Right kidney (tissue), 1 donor: ENCODE results near the gene MYRIP.
"Not testable (repeated sequence)": the region's sequence is repeated elsewhere in the genome, so short reads cannot be mapped to it uniquely, and the experiment has no call there.

Experiments
- DNase-seq: peaks from one replicate; pipeline ENCODE4 v3.0.0-alpha.2; 2016

Gene MYRIP

DNA sequence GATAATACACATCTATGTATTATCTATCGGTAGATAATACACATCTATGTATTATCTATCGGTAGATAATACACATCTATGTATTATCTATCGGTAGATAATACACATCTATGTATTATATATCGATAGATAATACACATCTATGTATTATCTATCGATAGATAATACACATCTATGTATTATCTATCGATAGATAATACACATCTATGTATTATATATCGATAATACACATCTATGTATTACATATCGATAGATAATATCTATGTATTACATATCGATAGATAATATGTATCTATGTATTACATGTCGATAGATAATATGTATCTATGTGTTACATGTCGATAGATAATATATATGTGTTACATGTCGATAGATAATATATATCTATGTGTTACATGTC is 275.0 kb downstream of the MYRIP start:
- DNase-seq = not testable (repeated sequence)

DNA sequence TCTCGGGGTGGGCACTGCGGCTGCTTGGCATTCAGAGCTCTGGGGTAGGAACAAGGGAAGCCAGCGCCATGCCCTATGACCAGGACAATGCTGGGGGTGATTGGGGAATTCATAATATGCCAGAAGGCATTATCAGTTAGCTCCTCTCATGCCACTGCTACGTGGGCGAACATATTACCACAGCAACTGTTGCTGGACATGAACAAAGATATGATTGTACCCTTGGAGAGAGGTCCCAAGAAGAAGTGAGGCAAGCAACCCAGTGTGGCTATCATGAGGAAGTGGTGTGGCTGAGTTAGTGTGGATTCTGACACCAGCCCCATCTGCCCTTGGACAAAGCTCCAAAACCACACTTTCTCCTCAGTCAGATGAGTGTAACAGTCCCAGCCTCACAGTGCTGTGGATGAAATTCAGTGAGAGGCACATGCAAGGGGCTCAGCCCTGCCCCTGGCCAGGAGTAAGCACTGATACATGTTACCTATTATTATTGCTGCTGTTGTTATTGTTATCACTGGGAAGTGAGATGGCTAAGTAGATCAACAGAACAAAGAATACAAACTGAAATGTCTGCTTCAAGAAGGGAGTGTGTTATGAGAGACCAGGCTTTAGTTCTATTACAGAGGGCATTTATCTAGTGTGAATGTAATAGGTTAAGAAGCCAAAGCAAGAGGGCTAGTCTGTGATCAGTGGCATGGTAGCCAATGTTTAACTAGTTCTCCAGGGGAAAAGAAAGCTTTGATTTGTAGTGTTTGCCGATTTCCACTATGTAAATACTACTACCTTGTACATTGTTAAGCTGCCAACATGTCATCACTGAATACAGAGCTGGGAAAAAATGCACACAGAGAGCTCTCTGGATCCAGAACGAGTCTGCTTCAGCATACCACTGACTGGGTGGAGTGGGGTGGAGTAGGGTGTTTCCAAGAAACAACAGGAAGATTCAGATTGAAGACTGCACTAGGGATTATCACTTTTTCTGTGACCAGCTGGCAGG is 277.8 kb downstream of the MYRIP start:
- no peak for DNase-seq

DNA sequence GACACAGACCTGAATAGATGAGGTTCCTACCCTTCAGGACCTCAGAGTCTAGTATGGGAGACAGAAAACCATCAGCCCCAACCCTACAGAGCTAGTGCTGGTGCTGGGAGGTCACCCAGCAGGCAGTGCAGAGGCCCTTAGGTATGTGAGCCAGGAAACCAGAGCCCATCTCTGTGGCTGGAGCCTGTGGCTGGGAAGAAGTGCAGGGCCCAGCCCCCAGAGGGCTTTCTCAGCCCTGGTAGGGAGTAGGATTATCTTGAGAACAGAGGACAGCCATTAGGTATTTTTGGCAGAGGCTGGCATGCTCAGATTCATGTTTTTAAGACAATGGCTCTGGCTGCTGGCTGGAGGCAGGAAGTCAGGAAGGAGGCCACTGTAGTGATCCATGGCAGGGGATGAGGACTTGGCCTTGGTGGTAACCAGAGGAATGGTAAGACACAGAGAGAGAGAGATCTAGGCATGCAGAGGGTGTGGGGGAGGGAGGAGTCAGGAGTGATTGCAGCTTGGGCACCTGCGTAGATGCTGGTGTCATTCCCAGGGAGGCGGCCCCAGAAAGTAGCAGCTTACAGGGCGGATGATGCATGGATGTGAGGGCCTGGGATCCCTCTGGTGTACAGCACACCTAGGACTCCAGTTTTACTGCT is 279.2 kb downstream of the MYRIP start:
- no peak for DNase-seq

DNA sequence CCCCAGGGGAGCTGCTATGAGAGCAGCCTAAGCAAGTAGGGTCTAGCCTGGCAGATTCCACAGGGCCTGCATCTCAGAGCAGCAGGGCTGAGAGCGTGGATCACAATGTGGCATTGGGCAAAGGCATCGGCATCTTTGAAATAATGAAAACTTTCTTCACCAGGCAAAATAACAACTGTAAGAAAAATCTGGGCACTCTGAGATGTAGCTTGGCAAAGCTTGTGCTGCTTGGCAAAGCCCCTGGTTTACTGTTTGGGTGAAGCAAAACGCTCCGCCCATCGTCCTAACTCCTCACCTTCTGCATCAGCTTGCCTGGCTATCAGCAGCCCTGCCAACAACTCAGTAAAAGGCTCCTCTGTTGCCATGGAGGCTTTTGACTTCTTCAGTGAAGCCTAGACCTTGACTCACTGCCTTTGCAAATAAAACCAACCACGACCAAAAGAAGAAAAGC is 287.3 kb downstream of the MYRIP start:
- no peak for DNase-seq

DNA sequence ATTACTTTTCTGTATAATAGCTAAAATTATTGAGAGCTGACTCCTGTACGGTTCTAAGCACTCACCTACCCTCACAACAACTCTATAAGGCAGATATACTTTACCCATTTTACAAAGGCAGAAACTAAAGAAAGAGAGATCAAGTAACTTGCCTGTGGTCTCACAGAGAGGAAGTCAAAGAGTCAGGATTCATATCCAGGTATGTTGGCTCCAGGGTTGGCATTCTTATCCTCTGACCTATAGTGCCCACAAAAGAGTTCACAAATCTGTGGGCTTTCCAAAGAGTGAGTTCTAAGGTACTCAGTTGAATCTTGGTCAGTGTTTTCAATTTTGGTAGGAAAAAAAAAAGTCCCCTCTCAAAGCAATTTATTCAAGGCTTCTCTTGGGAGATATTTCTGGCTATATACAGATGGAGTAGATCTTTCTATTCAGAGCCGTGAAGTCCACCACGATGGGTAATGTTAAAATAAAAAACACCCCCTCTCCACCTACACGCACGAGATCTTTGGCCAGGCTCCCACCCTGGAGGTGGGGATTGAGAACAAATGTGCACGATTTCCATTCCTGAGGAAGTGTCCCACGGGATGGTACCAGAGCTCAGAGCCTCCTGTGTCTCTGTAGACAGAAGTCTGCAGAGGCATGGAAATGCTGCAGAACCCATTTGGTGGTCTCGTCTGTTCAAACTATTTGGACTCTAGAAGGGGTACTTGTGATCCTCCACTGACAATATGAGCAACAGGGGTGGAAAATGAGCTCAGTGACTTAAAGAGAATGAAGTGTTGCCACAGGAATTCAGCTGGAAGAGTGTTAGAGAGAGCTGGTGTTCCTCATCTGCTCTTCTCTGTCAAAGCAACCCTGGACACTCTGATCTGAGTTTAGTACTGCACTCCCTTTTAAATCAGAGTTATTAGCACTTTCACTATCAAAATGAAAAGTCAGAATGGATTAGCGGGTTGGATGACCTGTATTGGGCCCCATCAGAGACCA is 288.0 kb downstream of the MYRIP start:
- no peak for DNase-seq

DNA sequence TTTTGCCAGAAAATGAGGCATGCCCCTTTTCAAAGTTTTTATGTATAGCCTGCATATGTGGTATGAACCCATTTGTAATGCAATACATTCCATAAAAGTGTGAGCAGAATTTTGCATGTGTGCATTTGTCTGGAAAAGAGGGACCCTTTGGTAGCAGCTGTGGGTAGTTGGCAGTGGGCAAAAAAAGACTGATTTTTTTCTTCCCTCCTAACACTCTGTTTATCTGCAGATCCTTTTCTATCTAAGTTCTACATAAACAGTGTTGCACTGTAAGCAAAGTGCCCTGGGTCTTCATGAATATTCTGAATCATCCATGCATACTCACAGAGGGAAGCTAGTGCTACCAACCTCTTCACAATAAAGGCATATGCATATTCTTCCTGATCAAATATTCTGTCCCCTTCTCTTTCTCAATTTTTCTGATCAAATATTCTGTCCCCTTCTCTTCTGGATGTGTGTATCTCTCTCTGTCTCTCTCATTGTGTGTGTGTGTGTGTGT is 288.9 kb downstream of the MYRIP start:
- no peak for DNase-seq

DNA sequence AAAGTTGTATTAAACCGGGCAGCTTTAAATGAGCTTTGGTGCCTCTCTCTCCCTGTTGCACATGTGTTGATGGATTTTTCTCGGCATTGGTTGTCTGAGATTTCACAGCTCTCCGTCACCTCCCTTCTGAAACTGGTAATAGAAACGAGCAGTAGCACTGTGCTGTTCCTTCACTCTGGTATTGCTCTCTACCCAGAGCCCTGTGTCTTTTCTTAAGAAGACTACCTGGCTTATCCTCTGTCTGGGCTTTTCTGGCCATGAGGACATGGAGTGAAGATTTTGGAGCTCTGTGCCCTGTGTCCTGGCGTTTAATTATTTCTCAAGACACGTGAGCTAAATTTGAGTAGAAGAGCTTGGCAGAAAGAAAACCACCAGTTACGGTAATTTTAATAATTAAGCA is 290.5 kb downstream of the MYRIP start:
- DNase-seq = no peak

DNA sequence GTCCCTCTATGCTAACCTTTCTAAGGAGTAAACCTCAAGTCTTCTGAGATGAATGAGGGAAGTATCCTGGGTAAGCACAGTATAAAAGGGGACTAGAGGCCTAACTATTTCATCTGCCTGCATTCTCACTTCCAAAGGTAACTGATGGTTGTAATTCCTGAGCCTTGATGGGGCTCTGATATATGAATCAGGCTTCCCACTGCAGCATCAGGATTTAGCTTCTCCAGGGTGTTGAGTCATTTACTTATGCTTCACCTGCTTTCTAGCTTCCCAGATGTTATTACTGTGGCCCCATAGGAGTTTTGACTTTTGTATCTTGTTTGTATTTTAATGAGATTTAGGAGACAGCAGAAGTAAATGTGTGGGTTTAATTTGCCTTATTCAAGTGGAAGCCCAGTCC is 292.8 kb downstream of the MYRIP start:
- no peak for DNase-seq

DNA sequence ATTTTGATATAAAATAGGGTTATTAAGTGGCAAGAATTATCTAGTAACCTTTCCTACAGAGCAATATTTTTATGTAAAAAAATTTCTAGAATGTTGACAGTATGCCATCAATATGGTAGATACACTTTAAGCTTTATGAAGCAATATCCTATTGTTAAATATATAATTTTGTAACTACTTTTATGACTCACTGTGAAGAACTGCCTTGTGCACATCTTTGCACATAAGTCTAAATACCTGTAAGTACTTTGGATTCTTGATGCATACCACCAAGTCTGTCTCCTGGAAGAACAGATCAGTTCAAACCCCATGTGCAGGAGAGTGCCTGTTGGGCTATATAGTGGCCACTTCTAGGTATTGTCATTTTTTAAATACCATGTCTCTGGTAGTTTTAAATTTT is 294.4 kb downstream of the MYRIP start:
- no peak for DNase-seq

DNA sequence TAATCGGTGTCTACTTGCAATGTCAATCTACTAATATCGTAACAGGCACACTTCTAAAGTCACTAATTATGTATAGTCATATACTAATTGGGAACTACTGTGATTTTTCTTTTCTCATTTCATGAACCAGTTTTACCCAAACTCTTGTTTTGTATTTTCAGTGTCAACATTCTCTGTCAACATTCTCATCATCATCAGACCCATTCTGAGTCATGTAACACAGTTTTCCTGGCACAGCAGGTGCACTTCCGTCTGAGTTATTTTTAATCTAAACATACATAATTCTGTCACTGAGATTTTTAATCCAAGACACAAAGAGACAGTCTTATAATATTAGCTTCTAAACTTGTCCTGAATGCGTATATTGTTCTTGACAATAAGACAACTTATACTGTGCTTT is 295.0 kb downstream of the MYRIP start:
- DNase-seq = no peak

DNA sequence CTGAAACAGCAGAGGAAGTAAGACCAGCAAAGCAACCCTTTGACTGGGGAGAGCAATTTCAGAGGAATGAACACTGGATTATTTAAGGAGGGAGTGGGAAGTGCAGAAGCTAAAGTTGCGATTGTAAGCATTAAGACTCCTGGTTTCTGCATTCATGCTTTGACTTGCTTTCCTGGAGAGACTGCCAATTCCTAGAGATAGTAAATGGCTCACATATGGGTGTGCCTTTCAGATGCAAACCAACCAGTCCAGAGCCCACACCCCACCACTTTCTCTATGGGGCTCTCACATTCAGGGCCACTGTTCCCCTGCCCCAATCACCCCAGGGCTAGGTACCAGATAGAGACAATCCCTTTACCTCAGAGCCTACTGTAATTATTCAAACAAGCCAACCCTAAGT is 299.2 kb downstream of the MYRIP start:
- DNase-seq = no peak

DNA sequence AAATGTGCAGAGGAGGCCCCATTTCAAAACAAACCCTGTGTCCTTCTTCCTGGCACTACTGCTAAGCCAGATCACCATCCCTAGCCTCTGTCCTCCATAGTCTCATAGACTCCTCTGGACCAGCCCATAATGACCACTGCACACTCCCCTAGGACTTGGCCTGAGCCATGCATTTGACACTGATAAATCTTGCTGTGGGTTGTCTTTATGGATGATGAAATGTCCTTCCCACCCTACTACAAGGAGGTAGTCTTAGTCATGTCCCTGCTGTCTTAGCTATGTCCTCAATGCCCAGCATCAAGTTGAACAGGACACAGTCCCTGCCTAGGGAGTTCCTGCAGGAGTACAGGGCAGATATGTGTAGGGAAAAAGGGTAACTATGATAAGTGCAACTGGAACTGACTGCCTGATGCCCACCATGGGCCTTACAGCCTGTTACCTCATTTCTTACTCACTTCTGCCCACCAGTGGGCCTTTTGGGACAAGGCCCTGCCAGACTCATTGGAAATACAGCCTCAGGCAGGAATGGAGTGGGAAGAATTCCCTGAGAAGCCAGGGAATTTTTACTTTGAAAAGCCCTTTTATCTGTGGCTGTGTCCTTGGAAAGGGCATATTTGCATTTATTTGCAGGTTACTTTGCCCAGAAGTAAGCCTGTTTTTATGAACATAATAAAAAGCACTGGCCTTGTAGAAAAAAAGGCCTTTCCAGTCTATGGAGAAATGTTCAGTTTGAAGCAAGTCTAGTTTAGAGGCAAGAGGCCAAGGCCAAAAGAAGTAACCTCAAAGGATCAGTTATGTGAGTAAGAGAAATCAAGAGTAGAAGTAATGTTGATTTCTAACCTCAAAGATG is 300.5 kb downstream of the MYRIP start:
- no peak for DNase-seq

DNA sequence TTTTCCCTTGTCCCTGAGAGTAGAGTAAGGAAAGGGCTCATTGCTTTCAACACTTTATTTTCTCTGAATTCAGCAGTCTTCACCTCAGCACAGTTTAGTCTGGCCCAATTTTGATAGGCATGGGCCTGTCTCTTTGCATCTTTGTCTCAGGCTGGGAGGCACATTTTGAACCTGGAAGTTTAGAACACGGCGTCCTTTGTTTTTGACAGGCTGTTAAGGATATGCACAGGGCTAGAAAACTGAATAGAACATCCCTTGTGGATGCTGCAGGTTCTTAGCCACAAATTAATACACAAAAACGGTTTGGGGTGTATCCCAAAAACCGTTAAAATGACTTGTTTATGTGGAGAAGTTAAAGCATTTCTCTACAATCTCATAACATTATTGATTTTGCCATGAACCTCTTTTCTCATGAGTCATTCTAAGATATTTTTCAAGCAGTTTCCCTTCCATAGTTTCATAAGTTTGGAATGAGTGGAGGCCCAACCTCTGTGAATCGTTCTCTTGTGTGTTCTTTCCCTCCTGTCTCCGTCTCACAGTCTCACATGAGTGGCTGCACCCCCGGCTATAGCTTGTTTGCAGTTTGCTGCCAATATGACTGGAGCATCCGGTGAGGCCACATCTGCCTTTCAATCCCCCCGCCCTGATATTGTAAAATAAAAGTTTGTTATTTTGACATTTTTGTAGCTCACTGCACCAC is 307.2 kb downstream of the MYRIP start:
- DNase-seq = no peak

DNA sequence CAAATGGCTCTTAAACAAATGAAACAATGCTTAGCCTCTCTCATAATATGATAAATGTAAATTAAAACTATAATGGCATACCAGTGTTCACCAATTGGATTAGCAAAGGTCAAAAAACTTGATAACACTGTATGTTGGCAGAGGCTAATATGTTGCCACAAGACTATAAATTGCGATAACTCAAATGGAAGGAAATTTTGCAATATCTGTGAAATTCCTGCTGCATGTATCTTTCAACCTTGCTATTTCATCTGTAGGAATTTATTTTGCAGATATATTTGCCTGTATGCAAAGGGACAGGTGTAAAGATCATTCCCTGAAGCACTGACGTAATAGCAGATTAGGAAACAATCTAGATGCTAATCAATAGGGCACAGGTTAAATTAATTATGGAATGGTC is 308.7 kb downstream of the MYRIP start:
- no peak for DNase-seq

DNA sequence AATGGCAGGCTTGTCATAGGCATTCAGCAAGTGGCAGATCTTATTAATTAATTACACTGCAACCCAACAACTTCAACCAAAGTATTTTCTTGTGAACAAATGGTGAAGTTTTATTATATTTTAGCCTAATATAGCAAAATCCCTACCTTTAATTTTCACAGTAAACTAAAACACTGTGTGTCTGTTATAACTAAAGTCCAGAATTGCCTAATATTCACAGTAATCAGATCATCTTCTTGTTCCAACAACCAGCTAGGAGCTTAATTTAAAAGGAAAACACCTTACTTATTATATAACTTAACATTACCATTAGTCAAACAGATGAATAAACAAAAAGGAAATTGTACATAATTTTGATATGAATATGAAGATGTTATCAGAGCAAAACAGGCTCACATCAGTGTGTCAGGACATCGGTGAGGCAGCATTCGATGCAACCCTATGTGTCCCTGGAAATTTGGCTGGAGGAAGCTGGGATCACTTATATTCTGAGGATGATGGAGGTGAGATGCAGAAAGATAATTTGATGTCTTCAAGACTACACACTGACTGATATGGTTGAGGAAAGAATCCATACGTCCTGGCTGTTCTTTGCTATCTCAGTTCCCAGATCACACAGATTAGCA is 310.8 kb downstream of the MYRIP start:
- no peak for DNase-seq

DNA sequence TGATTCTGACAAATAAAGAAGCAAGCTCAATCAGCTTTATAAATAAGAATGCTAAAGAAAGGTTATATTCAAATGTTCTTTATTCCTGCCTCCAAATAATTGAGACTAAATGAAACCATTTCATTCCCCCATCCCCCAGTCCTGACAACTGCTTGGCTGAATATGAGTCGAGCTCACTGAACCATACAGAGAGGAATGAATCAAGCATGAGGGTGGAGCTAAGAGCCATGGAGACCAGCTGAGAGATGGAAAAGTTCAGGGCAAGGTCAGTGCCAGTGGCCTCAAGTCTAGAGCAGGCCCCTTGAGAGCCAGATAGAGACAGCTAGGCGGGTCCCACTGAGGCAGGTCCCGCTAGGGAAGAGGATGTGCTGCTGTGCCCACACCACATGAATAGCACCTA is 311.4 kb downstream of the MYRIP start:
- DNase-seq = peak; percentile 30

DNA sequence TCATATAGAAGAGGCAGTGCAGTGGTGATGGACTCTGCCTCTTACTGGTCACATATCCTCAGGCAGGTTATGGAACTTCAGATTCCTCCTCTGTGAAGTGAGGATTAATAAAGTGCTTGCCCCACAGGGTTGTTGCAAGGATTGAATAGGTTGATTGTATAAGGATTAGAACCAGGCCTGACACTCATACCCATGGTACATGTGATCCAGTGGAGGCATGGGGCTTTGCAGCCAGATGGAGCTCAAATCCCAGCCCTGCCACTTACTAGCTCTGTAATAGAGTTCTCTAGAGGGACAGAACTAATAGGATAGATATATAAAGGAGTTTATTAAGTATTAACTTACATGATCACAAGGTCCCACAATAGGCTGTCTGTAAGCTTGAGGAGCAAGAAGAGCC is 315.5 kb downstream of the MYRIP start:
- DNase-seq = no peak

DNA sequence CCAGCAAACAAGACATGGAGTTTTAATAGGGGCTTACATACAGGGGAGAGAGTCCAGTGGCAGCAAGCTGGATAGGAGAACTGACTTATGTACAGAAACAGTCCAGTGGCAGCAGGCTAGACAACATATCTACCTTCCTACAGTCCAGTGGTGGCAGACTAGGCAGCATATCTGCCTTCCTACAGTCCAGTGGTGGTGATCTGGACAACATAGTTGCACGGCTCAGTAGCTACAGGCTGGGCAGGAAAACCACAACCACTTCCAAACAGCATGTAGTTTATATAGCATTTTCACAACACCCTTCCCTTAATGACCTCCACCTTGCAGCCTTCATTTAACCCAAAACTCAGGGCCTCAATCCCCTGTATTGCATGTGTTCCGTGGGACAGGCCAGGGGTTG is 318.8 kb downstream of the MYRIP start:
- no peak for DNase-seq

DNA sequence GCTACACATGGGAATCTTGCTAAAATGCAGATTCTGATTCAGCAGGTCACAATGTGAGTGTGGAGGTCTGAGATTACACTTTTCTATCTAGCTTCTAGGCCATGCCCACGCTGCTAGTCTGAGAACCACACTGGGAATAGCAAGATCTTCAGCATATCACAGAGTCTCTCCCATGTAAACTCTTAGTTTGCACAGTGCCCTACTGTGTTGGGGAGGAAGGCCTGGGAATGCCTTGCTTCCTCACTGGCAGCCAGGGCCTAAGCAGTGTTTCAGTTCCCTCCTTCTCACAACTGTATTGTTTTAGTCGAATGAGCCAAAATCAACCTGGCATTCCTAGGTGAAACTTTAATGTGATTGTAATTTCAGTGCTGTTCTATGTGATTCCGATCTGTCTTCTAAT is 320.1 kb downstream of the MYRIP start:
- DNase-seq = no peak

DNA sequence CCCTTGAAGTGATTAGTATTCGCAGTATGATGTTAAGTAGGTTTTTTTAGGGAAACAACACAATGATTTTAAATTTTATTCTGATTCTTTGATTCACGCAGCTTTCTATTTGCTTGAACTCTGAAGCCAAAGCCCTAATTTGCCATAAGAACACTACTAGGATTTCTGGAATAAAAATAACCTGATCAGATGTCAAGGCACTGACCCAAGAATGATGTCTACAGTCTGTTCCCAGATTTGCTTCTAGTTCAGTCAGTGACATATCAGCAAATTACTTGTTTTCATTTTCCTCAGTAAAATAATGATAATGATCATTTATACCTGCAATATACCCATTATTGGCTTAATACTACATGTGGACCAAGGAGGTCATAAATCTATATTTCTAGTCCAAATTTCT is 320.6 kb downstream of the MYRIP start:
- no peak for DNase-seq
